ENCODE measurements around the gene BRINP1.

BRINP1 gene, protein sequence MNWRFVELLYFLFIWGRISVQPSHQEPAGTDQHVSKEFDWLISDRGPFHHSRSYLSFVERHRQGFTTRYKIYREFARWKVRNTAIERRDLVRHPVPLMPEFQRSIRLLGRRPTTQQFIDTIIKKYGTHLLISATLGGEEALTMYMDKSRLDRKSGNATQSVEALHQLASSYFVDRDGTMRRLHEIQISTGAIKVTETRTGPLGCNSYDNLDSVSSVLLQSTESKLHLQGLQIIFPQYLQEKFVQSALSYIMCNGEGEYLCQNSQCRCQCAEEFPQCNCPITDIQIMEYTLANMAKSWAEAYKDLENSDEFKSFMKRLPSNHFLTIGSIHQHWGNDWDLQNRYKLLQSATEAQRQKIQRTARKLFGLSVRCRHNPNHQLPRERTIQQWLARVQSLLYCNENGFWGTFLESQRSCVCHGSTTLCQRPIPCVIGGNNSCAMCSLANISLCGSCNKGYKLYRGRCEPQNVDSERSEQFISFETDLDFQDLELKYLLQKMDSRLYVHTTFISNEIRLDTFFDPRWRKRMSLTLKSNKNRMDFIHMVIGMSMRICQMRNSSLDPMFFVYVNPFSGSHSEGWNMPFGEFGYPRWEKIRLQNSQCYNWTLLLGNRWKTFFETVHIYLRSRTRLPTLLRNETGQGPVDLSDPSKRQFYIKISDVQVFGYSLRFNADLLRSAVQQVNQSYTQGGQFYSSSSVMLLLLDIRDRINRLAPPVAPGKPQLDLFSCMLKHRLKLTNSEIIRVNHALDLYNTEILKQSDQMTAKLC

GRCh38 chr9:119368681-119369581, at the start of gene BRINP1:
Gene BRINP1 (minus strand): TSS chr9:119369435. CDS start chr9:119313355, 56,080 bp downstream.
- DNase-seq (ENCODE audit: low spot score) = peak; percentile 82

GRCh38 chr9:119418721-119419120, 49.5 kb upstream of the BRINP1 start:
- DNase-seq (ENCODE audit: low spot score) = no peak

GRCh38 chr9:119416793-119417192, 47.6 kb upstream of the BRINP1 start:
- no peak for DNase-seq (ENCODE audit: low spot score)

DNA sequence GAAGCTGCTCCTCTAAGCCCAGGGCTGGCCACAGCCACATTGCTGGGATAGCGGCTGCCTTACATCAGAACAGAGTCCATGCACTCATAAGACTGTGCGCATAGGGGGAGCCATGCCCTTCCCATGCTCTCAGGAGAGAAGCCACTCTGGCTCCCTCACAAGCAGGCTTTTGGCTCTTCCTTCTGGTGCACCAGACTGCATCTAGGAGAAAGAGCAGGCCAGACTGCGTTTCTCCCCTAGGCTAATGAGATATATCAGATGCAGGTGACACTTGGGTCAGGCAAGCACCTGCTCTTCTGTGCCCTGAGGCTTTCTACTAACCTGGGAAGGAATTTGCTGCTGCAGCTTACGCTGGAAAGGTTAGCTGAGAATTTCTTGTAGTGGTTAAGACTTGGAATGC, 43.2 kb upstream of the BRINP1 start:
- no peak for DNase-seq (ENCODE audit: low spot score)

- DNase-seq (ENCODE audit: low spot score) = no peak
These were observed 40.3 kb upstream of the BRINP1 start for GRCh38 chr9:119409552-119409951.

- no peak for DNase-seq (ENCODE audit: low spot score)
These were observed 31.4 kb upstream of the BRINP1 start for GRCh38 chr9:119400606-119401005.

GRCh38 chr9:119398350-119398749, 29.1 kb upstream of the BRINP1 start:
- no peak for DNase-seq (ENCODE audit: low spot score)

- DNase-seq (ENCODE audit: low spot score) = no peak
These were observed 22.6 kb upstream of the BRINP1 start for GRCh38 chr9:119391878-119392277.

- DNase-seq (ENCODE audit: low spot score) = peak; percentile 33
These were observed 6.7 kb upstream of the BRINP1 start for GRCh38 chr9:119375892-119376291.

- DNase-seq (ENCODE audit: low spot score) = no peak
These were observed 3.7 kb upstream of the BRINP1 start for GRCh38 chr9:119372951-119373350.

DNA sequence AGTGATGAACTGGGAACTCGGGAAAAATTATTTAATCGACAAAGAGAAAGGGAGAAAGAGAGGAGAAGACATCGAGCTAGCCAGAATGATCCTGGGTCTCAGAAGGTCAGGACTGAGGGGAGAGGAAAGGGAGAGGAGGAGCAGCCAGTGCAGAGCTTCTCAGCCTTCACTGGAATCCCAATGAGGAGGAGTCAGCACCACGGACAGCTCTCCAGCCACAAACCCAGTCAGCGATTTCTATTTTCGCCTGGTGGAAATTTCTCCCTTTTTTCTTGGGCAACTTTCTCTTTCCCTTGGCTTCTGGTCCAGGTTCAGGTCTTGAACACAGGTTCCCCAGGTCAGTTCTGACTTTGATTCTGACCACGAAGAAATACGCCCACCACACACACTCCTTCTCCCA, 1.6 kb upstream of the BRINP1 start:
- DNase-seq (ENCODE audit: low spot score) = peak; percentile 81

DNA sequence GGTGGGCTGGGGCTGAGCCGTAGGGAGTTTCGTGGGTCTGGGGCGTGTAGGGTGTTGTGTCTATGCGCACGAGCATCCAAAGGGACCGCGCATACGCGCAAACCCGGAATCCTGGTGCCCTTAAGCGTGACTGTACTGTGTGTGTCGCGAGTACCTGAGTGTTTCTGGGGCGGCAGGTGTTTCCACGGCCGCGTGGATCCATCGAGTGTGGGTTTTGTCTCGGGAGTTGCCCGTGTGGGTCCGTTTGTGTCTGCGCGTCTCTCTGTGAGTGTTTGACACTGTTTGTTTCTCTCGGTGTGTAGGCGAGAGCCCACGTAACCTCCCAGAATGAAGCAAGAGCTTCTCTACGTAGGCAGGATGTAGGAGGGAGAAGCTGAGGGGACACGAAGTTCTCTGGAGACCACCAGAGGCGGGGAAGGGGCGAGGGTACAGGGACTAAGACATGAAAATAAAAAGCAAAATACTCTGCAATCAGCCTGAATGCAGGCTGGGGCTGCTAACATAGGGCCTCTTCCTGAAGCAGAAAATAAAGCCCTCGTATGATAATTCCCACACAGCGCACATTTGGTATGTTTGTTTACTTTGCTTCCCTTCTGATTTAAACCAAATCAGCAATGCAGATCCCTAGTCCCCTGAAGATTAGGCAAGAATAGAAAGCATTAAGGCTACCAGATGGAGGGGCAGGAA, 588 bp upstream of the BRINP1 start:
- DNase-seq (ENCODE audit: low spot score) = no peak

GRCh38 chr9:119368179-119368578, 1.1 kb downstream of the BRINP1 start:
- DNase-seq (ENCODE audit: low spot score) = no peak

GRCh38 chr9:119367683-119368075, 1.6 kb downstream of the BRINP1 start:
- DNase-seq (ENCODE audit: low spot score) = no peak

GRCh38 chr9:119366909-119367682, 2.1 kb downstream of the BRINP1 start:
- DNase-seq (ENCODE audit: low spot score) = no peak

- DNase-seq (ENCODE audit: low spot score) = peak; percentile 55
These were observed 3.8 kb downstream of the BRINP1 start for GRCh38 chr9:119365291-119366027.

DNA sequence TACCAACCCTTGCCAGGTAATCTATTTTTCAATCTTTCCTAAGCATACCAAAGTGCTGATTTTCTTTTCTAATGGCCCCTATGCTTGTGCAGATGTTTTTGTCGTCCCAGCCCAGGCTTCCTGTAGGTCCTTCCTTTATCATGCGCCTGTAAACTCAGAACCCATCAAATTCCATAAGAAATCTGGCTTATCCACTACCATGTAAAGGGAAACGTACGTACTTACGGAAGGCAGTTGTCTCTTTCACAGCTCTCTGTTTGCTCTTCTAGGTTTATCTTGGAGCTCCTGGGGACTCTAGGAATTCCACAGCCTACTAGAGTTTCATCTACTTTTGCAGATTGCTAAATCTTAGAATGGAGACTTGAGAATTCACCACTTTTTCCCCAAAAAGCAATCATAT, 9.0 kb downstream of the BRINP1 start:
- no peak for DNase-seq (ENCODE audit: low spot score)

DNA sequence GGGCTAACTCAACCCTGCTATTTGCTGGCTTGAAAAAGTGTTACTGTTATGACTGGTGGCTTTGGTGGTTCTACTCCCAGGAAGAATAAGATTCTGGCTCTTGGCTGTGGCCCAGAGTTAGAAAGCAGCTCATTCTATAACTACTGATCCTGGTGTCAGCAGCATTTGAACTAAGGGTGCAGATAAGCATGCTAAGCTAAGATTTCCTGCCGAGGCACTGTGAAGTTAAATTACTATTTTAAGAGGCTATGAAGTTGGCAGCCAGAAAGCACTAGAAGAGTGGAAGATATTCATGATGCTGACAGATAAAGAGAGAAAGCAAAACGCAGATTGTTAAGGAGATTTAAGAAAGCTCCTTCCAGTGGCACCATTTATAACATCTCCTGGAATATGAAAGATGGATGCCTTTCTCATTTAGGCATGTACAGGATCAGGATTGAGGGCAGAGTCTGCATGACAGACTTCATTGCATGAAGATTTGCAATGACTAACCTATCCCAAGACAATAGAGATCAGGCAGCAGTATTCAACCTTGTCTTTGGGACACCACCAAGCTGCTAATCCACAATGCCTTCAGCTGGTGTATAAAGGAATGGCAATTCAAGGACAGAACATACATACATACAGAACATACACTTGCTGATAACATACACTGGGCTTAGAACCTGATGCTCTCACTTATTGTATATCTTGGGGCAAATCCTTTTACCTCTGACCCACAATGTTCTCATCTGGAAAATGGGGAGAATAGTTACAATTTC, 11.7 kb downstream of the BRINP1 start:
- no peak for DNase-seq (ENCODE audit: low spot score)

GRCh38 chr9:119349351-119349825, 19.8 kb downstream of the BRINP1 start:
- DNase-seq (ENCODE audit: low spot score) = peak; percentile 13
